ENCODE results near the gene KCNG2. TPM values are rescaled to one million over a fixed set of nuclear protein-coding genes. Genes with fewer than 3 reads are reported as not detected.

Gene KCNG2
- total RNA-seq, 4 donors from 2014 or later, result 2.3 to 3.8 (median 3.2) TPM; not detected in 1

DNA sequence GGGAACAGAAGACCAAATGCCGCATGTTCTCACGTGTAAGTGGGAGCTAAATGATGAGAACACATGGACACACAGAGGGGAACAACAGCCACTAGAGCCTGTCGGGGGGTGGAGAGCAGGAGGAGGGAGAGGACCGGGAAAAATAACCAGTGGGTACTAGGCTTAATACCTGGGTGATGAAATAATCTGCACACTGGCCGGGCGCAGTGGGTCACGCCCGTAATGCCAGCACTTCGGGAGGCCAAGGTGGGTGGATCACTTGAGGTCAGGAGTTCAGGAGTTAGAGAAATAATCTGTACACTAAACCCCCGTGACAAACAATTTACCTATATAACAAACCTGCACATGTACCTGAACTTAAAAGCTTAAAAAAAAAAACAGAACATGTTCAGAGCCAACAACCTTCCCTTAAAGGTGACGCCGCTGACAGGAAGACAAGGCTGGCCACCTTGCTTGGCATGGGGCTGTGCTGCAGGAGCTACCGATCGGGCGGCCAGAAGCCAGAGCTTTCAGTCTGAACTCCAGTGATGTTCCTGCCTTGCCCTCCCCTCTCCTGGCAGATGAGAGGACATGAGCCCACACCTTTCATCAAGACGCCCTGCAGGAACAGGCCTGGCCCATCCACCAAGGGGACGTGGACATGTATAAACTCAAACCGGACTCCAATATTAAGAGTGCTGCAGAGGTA, 142.5 kb downstream of the KCNG2 start:
- Histone ChIP-seq H3K27me3 (no peaks in the 10 kb centered on the region), H3K4me1 (peaks cover 0 to 29% (median 0%) of the 10 kb centered on the region in 4 donors), H3K36me3 (peaks cover 0 to 36% (median 0%) of the 10 kb centered on the region in 3 donors), H3K9me3 (peaks cover 0 to 4% (median 0%) of the 10 kb centered on the region in 4 donors), H3K27ac (no peak overlapping the region), H3K4me3 (no peak overlapping the region)
- no peak for TF ChIP-seq POLR2A (IDR thresholded peaks at IDR 0.05)
- DNase-seq, result peak in 2 of 3 donors; percentile 24 to 39

DNA sequence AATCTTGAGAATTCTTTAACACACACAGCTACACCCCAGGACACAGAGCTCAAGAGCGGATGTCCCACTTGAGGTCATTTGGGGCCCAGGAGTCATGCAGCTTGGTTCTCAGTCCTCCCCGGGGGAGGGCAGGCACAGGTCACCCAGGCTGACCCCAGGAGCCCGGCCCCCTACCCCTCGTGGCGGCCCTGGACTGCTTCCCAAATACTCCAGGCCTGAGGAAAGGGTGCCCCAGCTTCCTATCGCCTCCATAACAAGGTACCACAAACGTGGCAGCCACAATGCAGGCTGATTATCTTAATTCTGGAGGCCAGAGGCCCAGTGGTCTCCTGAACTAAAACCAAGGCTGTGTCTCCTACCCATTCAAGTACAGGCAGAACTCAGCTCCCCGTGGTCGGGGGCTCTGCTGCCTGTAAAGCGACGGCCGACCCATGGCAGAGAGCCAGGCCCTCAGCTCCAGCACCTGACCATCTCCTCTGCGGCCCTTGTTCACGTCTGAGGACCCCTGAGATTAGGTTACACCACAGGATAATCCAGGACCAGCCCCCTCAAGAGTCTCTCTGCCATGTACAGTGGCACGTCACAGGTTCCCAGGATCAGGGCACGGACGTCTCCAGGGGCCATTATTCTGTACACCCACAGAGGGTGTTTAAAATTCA, 143.2 kb downstream of the KCNG2 start:
- H3K4me1 ChIP-seq, result peaks cover 0 to 26% (median 0%) of the 10 kb centered on the region in 4 donors
- H3K9me3 ChIP-seq, result no peaks in the 10 kb centered on the region
- no peak for TF ChIP-seq POLR2A (IDR thresholded peaks at IDR 0.05)
- TF ChIP-seq, protein P1, sequence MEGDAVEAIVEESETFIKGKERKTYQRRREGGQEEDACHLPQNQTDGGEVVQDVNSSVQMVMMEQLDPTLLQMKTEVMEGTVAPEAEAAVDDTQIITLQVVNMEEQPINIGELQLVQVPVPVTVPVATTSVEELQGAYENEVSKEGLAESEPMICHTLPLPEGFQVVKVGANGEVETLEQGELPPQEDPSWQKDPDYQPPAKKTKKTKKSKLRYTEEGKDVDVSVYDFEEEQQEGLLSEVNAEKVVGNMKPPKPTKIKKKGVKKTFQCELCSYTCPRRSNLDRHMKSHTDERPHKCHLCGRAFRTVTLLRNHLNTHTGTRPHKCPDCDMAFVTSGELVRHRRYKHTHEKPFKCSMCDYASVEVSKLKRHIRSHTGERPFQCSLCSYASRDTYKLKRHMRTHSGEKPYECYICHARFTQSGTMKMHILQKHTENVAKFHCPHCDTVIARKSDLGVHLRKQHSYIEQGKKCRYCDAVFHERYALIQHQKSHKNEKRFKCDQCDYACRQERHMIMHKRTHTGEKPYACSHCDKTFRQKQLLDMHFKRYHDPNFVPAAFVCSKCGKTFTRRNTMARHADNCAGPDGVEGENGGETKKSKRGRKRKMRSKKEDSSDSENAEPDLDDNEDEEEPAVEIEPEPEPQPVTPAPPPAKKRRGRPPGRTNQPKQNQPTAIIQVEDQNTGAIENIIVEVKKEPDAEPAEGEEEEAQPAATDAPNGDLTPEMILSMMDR (IDR thresholded peaks at IDR 0.05), result no peak
- H3K27ac ChIP-seq, result no peak overlapping the region
- no peak overlapping the region for H3K4me3 ChIP-seq
- peaks cover 0 to 29% (median 0%) of the 10 kb centered on the region in 3 donors for H3K36me3 ChIP-seq
- peak in 2 of 3 donors; percentile 32 to 40 for DNase-seq
- H3K27me3 ChIP-seq, result no peaks in the 10 kb centered on the region

DNA sequence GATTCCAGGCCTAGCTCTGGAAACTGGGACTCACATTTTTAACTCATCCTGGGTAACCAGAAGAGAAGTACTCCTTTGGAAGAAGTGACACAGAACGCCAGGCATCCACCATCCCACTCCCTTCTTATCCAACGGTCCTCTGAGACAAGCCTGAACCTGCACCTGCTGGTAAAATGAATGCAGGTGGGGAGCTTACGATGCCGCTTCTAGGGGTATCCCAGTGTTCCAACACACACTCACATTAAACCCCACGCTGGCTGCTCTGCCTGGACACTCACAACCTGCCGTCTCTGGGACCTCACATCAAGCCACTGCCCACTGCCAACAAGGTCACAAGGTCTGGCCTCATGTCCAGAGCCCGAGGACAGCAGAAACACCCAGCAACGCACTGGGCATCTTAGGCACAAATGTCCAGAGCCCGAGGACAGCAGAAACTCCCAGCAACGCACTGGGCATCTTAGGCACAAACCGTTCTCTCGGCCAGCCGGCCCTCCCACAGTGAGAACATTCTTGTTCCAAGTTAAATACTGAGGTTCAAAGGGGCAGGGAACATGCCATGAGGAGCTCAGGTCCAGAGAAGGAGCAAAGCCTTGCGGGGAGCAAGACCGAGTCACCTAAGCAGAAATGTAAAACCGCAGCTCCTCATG, 143.9 kb downstream of the KCNG2 start:
- Histone ChIP-seq H3K27me3 (no peaks in the 10 kb centered on the region), H3K27ac (no peak overlapping the region), H3K36me3 (peaks cover 0 to 27% (median 0%) of the 10 kb centered on the region in 3 donors), H3K9me3 (no peaks in the 10 kb centered on the region), H3K4me1 (peaks cover 0 to 26% (median 0%) of the 10 kb centered on the region in 4 donors), H3K4me3 (no peak overlapping the region)
- DNase-seq, result peak in 2 of 3 donors; percentile 8 to 28
- no peak for TF ChIP-seq POLR2A (IDR thresholded peaks at IDR 0.05)
- TF ChIP-seq, protein P1 (IDR thresholded peaks at IDR 0.05), result no peak

DNA sequence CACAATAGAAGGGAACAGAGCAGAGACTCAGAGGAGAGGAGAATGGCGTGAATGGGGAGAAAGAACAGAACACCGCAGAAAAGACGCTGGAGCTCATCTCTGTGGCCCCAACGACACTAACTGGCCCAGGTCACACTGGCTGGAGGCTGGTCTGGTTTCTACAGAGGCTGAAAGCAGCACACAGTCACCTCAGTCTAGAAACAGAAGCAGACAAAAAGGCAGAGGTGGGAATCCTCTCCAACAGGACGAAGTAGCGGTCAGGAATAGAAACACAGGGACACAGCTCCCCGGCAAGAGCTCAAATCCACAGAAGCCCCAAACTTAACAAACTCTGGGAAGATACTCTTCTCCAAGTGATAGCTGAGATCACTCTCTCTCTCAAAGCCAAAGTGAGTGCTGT, 144.5 kb downstream of the KCNG2 start:
- H3K36me3 ChIP-seq, result peaks cover 0 to 27% (median 0%) of the 10 kb centered on the region in 3 donors
- no peak overlapping the region for H3K27ac ChIP-seq
- no peaks in the 10 kb centered on the region for H3K9me3 ChIP-seq
- H3K27me3 ChIP-seq, result no peaks in the 10 kb centered on the region
- peak in 1 of 3 donors; percentile 25 for DNase-seq
- H3K4me3 ChIP-seq, result no peak overlapping the region
- H3K4me1 ChIP-seq, result peaks cover 0 to 26% (median 0%) of the 10 kb centered on the region in 4 donors
- TF ChIP-seq POLR2A (IDR thresholded peaks at IDR 0.05), result no peak
- TF ChIP-seq, protein P1 (IDR thresholded peaks at IDR 0.05), result no peak

DNA sequence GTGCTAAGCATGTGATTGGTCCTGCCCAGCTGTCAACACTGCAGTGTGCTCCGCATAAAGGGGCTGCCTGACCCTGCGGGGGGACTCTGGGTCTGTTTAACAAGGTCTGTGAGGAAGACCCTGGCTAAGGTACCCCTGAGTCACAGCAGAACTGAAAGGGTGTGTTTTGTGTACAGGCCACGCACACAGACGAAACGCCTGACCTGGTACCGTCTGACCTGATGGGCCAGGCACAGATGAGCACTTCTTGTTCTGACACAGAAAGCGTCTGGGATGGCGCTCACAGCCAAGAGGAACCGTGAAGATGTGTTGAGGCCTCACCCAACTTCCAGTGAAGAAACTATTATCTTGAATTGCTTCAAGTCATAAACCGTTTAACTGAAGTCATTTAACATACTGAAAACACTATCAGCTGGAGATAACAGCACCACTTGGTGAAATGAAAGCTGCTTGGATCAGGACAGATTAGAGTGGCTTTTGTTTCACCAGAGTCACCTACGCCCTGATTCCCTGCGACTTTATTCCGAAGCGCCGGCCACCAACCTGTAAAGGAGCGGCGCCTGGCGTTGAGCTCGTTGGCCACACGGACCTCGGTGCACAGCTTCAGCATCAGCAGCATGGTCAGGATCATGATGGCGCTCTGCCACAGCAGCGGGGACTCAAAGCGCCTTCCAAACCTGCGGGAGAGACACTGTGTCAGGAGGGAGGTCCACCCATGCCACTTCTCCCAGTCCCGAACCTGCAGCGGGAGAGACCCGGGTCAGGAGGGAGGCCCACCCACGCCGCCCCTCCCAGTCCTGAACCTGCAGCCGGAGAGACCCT, 145.3 kb downstream of the KCNG2 start:
- Histone ChIP-seq H3K36me3 (peaks cover 0 to 27% (median 0%) of the 10 kb centered on the region in 3 donors), H3K27me3 (no peaks in the 10 kb centered on the region), H3K4me3 (no peak overlapping the region), H3K9me3 (no peaks in the 10 kb centered on the region), H3K27ac (peak overlapping the region in 1 of 4 donors; percentile 72), H3K4me1 (peaks cover 0 to 32% (median 0%) of the 10 kb centered on the region in 4 donors)
- no peak for TF ChIP-seq POLR2A (IDR thresholded peaks at IDR 0.05)
- TF ChIP-seq, protein P1 (IDR thresholded peaks at IDR 0.05), result no peak
- DNase-seq, result peak in 2 of 3 donors; percentile 53 to 67
